ENCODE data around the gene MRPS15.
A peak's percentile ranks its signal among the peaks of the same experiment; 100 is the strongest.
"Not testable (repeated sequence)": the region's sequence is repeated elsewhere in the genome, so short reads cannot be mapped to it uniquely, and the experiment has no call there.

The MRPS15 gene

DNA sequence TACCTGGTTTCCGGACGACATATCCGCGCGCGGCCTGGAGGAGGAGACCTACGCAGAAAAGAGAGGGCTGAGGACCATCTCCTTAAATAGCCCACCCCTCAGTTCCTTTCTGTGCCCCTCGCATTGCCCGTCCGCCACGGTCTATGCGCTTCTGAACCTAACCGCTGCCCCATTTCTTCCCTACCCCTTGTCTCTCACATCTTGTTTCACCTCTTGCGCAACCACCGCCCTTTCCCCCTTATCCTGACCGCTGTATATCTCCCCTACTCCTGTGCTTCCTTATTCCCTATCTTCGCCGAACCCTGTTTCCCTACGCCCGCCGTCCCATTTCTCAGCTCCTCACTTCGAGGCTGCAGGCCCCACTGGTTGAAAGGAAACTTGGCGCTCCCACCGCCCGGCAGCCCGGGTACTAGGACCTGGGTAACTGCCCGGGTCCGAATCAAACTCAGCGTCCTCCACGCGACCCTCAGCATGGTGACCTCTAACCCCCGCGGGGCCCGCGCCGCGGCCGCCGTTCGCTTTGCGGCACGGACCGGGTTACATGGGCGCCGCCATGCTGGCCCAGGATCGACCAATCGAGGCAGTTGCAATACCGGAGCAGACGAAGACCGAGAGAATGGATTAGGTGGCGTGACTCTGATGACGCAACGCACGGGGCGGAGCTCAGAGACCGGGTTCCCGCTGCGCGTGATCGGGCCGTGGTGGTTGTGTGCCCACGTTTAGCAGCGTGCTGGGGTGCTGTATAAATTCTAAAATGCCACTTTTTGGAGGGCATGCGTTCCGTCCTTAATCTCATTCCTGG is at the start of gene MRPS15:
Gene MRPS15 (minus strand): TSS at position 582 of the 802 bp plus-strand sequence. CDS start 109 bp downstream, at position 473.
- DNase-seq = peak; percentile 58

DNA sequence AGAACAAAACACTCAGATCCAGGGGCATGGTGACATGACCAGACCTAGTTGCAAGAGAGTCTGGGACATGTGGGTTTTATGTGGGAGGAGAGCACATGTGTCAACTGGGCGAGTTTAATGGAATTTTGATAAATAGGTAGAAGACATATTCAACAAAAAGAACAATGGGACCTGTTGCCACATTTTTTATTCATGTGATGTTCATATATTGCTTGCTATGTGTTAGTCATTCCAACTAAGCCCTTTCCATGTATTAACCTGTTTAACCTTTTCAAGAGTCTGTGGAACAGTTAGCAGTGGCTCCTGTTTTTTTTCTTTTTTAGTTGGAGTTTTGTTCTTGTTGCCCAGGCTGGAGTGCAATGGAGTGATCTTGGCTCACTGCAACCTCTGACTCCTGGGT is 48.7 kb upstream of the MRPS15 start:
- no peak for DNase-seq

DNA sequence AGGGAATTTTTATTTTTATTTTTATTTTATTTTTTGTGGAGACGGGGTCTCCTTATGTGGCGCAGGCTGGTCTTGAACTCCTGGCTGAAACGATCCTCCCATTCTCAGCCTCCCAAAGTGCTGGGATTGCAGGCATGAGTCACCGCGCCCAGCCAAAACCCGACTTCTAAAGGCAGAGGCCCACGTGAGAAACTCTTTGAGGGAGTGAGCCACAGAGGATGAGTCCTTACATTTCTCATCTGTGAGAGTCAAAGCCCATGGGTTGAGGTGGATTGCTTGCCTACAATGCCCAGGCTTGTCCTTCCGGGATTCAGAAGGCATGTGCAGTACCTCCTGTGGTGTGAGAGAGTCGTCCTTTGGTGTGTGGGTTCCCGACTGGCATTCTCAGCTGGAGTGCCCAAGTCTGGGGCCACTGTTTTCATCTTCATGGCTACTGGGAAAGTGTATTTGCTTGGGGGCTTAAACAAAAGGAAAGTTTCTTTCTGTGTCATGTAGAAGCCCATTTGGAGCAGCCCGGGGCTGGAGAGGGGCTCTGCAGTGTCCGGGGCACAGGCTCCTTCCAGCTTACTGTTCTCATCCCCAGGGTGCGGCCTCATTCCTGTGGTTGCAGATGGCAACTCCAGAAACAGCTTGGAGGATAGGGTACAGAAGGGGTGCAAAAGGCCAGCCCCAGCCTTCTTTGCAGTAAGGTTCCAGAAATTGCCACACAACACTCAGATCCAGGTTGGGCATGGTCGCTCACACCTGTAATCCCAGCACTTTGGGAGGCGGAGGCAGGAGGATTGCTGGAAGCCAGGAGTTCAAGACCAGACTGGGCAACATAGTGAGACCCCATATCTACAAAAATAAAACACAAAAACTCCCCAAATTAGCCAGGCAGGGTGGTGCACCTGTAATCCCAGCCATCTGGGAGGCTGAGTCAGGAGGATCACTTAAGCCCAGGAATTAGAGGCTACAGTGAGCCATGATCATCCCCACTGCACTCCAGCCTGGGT is 47.9 kb upstream of the MRPS15 start:
- DNase-seq = no peak

DNA sequence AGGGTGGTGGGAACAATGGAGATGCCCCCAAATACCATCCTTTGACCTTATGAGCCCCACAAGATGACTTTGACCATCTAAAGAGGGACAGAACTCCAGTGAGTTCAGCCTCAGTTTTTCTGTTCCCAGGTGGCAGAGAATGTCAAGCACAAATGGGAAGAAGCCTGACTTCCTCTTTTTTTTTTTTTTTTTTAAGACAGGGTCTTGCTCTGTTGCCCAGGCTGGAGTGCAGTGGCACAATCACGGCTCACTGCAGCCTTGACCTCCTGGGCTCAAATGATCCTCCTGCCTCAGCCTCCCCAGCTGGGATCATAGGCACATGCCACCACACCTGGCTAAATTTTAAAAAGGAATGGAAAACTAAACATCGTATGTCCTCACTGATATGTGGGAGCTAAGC is 47.0 kb upstream of the MRPS15 start:
- DNase-seq = not testable (repeated sequence)

DNA sequence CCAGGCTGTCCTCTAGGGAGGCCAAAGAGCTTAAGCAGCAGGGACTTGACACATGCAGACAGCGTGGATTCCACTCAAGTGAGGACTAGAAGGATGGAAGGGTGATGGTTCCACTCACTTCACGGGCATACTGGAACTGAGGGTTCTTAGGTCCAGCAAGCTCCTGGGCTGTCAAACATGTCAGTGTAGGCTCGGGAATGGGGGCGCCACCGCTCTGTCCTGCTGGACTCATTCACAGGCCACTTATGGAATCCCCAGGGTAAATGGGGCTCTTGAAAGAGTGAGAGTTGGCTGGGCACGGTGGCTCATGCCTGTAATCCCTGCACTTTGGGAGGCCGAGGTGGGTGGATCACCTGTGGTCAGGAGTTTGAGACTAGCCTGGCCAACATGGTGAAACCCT is 46.2 kb upstream of the MRPS15 start:
- DNase-seq = no peak

DNA sequence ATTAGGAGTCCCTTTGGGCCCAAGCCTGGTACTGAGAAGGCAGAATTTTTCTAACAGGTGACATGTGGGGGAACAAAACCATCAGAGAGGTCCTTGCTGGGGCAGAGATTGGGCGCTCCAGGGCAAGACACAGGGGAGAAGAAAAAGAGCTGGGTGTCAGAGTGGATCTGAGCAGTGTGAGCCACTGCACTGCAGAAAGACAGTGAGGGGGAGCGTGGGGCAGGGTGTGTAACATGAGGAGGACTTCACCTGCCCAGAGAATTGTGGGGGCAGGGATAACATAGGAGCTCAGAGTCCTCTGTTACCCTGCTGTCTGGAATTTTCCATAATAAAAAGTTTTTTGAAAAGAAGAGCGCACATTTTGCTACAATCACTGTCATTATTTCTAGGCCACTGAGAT is 44.1 kb upstream of the MRPS15 start:
- DNase-seq = no peak

DNA sequence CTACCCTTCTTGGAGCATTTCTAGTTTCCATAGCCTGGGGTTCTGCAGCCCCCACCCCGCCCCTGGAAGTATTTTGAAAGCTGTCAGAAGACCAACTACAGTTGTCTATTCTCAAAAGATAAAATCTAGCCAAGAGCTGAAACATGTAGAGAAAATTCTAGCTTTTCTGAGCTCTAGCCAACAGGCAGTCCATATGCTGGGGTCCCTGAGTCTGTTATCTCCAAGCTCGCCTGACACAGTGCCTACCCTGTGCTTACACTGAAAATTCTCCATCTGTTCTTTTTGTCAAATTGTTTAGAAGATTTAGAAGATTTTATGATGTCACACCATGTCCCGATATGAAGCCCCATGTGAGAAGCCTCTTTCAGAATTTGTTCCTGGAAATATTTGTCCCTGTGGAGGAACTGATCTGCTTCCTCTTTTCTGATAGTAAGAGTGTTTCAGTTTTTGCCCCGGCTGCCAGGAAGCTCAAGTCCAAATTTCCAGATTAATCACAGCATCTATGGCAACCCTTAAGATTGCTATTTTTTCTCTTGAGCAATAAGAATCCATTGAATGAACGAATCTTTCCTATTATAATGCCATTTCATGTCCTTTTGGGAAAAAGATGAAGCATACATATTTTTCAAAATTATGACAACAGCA is 42.2 kb upstream of the MRPS15 start:
- DNase-seq = no peak

DNA sequence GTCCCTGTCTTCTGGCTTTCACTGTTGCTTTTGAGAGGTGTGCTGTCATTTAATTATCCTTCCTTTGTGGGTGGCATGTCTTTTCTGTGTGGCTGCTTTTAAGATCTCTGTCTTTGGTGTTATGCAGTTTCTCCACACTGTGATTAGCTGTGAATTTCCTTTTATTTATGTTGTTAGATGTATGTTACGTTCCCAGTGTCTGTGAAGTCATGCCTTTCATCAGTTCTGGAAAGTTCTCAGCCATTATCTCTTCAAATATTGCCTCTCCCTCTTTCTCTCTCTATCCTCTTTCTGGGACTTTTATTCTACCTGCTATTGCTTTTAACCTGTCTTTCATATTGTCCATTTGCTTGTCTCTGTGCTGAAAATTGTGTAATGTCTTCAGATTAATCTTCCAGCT is 39.5 kb upstream of the MRPS15 start:
- DNase-seq = no peak

DNA sequence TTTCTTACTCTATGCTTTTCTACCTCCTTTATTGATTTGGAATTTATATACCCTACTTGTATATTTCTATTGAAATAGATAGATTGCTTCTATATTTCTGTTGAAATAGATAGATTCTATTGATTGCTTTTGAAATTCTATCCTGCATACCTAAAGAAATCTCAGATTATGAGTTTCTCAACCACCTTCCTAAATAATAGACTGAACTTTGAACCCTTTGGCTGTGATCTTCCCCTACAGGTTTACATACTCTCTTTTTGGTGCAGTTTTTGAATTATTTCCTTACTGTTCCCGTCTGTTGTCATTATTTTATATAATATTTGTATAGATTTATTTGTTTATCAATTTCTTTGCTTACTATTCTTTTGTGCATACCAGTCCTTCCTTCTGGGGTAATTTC is 39.0 kb upstream of the MRPS15 start:
- DNase-seq = no peak

DNA sequence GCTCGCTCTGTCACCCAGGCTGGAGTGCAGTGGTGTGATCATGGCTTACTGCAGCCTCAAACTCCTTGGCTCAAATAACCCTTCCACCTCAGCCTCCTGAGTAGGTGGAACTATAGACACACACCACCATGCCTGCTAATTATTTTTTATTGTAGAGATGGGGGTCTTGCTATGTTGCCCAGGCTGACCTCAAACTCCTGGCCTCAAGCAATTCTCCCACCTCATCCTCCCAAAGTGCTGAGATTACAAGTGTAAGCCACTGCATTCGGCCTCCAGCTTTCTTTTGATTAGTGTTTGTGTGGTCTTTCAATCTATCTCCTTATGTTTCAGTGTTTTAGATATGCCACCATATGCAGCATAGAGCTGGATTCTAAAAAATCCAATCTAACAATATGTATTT is 38.4 kb upstream of the MRPS15 start:
- no peak for DNase-seq

DNA sequence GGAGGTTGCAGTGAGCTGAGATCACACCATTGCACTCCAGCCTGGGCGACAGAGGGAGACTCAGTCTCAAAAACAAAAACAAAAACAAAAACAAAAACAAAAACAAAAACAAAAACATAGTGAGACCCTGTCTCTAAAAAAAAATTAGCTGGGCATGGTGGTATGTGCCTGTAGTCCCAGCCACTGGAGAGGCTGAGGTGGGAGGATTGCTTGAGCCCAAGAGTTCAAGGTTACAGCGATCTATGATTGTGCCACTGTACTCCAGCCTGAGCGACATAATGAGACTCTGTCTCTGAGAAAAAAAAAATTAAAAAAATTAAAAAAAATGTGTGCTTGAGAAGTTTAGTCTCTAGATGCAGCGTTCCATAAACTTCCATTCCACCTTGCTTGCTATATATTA is 37.7 kb upstream of the MRPS15 start:
- not testable (repeated sequence) for DNase-seq

DNA sequence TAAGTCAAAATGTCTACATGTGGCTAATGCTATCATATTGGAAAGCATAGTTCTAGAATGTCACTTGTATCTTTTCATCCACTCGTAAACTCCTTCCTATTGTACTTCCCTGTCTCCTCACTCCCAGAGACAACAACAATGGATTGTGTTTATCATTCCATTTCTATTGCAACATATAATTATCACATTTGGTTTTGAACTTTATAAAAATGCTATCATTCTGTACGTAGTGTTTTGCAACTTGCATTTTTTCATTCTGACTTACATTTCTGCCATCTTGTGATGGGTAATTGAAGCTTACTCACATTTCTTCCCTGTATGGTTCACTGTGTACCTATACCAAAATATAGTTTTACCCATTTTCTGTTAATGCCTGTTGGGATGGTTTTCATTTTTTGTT is 33.0 kb upstream of the MRPS15 start:
- no peak for DNase-seq

DNA sequence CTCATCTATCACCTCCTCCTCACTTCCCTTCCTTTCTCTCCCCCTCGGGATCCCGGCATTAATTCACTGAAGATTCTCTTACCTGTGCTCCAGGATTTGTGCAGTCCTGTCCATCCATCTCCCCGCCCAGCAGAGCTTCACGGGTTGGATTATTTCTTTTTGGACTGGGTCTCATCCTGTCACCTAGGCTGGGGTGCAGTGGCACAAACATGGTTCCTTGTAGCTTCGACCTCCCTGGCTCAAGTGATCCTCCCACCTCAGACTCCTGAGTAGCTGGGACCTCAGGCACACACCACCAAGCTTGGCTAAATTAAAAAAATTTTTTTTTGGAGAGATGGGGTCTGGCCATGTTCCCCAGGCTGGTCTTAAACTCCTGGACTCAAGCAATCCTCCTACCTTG is 30.8 kb upstream of the MRPS15 start:
- no peak for DNase-seq

DNA sequence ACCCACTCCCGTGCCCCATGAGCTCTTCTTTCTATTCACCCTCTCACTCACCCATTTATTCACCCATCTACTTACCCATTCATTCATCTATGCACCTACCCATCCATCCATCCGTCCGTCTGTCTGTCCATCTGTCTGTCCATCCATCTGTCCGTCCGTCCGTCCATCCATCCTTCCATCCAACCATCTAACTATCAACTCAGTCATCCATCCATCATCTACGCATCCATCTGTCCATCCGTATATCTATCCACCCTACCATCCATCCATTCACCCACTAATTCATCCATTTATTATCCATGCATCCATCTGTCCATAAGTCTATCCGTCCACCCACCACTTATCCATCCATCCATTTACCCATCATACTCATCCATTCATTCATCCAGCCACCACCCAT is 29.3 kb upstream of the MRPS15 start:
- no peak for DNase-seq

DNA sequence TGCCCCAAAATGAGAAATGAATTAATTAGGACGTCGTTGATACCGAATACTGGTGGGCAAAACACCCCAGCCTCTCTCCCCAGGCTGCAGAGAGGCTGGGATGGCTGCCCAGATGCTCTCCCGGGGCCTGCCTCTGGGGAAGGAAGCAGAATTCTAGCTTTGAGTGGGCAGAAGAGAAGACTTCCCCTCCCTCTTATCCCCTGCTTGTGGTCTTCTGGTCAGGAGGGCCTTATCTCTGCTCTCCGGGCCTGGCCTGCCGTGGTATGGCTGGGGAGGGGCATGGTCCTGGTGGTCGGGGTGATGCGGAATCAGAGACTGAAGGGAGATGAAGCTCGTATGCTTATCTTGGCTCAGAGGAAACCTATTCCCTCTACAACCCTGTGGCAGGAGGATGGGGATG is 28.3 kb upstream of the MRPS15 start:
- no peak for DNase-seq

DNA sequence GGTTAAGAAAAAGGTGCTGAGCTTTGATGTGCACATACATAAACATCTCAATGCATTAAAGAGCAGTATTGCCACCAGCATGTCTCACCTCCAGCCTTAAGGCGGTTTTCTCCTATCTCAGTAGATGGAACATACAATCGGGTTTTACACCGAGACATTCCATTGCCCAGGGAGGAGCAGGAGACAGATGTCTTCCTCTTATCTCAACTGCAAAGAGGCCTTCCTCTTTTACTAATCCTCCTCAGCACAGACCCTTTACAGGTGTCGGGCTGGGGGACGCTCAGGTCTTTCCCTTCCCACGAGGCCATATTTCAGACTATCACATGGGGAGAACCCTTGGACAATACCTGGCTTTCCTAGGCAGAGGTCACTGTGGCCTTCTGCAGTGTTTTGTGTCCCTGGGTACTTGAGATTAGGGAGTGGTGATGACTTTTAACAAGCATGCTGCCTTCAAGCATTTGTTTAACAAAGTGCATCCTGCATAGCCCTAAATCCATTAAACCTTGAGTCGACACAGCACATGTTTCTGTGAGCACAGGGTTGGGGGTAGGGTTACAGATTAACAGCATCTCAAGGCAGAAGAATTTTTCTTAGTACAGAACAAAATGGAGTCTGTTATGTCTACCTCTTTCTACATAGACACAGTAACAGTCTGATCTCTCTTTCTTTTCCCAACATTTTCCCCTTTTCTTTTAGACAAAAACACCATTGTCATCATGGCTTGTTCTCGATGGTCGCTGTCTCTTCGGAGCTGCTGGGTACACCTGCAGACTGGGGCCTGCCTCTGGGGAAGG is 25.3 kb upstream of the MRPS15 start:
- DNase-seq = not testable (repeated sequence)

DNA sequence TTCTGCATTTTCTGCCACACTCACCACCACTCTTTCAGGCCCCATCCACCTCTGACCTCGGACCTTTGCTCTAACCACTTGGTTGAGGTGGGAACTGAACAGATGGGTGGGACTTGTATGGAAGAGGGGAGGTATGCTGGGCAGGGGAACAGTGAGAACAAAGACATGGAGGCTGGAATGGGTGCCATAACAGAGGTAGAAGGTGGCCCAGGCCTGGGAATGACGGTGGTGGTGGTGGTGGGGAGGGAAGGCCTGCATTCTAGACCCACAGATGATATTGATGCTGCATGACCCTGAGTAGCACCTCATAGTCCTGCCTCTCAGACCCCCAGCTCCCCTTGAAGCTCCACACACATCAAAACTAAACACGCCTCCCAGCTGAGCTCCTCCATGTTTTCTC is 23.7 kb upstream of the MRPS15 start:
- DNase-seq = no peak

DNA sequence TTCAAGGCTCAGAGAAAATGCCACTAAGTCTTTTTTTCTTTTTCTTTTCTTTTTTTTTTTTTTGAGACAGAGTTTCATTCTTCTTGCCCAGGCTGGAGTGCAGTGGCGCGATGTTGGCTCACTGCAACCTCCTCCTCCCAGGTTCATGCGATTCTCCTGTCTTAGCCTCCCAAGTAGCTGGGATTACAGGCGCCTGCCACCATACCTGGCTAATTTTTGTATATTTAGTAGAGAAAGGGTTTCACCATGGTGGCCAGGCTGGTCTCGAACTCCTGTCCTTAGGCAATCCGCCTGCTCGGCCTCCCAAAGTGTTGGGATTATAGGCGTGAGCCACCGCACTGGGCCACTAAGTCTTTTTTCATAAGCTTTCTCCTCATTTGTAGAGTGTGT is 23.1 kb upstream of the MRPS15 start:
- not testable (repeated sequence) for DNase-seq

DNA sequence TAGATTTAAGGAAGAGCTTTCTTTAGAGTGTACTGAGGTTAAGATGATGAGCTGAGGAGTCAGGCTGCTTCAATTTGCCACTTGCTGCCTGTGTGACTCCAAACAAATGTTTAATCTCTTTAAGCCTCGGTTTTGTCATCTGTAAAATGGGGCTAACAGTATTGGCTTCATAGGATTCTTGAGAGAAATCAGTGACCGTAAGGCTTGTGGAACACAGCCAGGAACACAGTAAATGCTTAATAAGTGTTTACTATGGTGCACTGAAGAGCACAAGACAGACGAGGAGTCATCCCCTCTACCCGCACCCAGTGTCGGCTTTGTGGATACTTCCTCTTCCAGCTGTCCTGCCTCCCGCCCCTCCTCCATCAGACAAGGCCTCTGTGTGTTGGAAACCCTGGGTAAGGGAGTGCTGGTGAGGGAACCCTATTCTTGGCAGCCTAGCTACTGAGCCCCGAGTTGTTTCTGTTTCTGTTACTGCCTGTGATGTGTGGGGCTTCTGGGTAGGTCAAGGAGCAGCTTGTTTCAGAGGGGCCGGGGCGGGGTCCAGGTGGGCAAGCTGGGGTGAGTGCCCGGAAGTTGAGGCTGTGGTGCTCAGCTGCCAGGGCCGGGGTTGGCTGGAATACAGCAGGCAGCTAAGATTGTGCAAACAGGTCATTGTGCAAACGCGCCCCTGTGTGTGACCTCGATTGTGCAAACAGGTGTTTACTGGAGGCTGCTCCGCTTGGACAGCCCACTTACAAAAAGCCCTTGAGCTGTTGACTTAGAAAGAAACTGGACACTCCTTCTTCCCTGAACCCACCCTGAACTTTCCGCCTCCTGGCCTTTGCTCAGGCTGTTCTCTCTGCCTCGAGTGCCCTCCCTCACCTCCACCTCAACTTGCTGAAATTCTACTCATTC is 22.5 kb upstream of the MRPS15 start:
- no peak for DNase-seq

DNA sequence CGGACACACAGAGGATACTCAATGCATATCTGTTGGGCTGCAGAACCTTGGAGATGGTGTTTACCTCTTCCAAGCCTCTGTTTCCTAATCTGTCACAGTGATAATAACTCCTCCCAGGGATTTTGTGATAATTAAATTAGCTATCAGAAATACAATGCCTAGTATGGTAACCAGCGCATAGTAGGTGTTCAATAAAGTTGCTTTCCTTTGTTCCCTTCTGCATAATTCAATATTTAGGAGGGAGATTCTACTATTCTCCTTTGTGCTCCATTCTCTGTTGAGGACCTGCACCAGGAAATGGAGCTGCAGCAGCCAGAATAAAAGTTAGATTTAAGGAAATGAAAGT is 21.9 kb upstream of the MRPS15 start:
- DNase-seq = no peak

DNA sequence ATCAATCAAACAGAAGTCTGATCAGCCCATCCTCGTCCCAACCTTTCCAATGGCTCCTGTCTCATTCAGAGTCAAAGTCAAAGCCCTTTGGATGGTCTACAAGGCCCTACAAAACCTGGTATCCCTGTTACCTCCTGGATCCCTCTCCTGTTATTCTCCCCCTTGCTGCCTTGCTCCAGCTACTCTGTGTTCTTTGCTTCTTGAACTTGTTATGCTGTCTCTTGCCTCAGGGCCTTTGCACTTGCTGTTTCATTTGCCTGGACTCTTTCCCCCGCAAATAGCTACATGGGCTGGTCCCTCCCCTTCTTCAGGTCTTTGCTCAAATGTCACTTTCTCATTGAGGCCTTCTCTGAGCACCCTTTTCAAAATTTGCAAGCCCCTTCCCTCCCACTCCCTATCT is 19.9 kb upstream of the MRPS15 start:
- DNase-seq = no peak
